ENCODE measurements around the gene TOMT. TPM values are rescaled to one million over a fixed set of nuclear protein-coding genes. Genes with fewer than 3 reads are reported as not detected.

The TOMT gene
- total RNA-seq, 3 donors from 2014 or later (not counting 1 experiment from before 2014, with no cell fraction given) = not detected

DNA sequence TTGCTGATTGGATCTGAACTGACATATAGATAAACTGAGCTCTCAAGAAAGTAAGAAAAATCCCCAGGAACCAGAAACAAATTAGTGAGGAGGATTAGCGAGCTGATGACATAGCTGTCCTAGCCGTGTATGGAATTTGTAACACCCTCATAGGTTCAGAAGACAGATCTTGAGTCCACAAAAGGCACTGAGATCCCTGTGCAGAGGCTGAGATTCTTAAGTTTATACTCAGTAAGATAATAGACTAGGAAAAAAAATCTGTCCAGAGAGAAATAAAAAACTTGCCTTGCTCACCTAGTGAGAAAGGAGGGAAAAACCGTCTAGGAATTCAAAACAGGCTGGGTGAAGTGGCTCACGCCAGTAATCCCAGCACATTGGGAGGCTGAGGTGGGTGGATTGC lies 30.0 kb upstream of the TOMT start:
- Histone ChIP-seq H3K27me3 (ENCODE audit: control insufficient read depth, insufficient read depth, low read length) (no peaks in the 10 kb centered on the region), H3K36me3 (ENCODE audit: control insufficient read depth, insufficient read depth, low read length) (no peaks in the 10 kb centered on the region), H3K4me1 (ENCODE audit: control insufficient read depth, insufficient read depth, low read length) (peaks cover 24% of the 10 kb centered on the region), H3K4me3 (ENCODE audit: low read length) (no peak overlapping the region), H3K9me3 (ENCODE audit: control insufficient read depth, insufficient read depth, low read length) (no peaks in the 10 kb centered on the region), H3K27ac (ENCODE audit: low read length) (no peak overlapping the region)
- H3K4me1 Mint-ChIP-seq = peaks cover 45 to 48% of the 10 kb centered on the region in 2 donors
- no peaks in the 10 kb centered on the region for H3K9me3 Mint-ChIP-seq
- TF ChIP-seq, protein P1, sequence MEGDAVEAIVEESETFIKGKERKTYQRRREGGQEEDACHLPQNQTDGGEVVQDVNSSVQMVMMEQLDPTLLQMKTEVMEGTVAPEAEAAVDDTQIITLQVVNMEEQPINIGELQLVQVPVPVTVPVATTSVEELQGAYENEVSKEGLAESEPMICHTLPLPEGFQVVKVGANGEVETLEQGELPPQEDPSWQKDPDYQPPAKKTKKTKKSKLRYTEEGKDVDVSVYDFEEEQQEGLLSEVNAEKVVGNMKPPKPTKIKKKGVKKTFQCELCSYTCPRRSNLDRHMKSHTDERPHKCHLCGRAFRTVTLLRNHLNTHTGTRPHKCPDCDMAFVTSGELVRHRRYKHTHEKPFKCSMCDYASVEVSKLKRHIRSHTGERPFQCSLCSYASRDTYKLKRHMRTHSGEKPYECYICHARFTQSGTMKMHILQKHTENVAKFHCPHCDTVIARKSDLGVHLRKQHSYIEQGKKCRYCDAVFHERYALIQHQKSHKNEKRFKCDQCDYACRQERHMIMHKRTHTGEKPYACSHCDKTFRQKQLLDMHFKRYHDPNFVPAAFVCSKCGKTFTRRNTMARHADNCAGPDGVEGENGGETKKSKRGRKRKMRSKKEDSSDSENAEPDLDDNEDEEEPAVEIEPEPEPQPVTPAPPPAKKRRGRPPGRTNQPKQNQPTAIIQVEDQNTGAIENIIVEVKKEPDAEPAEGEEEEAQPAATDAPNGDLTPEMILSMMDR (IDR thresholded peaks at IDR 0.05) = no peak
- intact Hi-C loops (cut with micrococcal nuclease) = no loop called here
- no peak for DNase-seq
- peak overlapping the region in 1 of 2 donors; percentile 31 for H3K27ac Mint-ChIP-seq
- no peaks in the 10 kb centered on the region for H3K36me3 Mint-ChIP-seq
- WGBS (ENCODE audit: insufficient coverage) = 97% methylated on average over 4 of the region's 4 CpGs
- ATAC-seq = no peak
- no peaks in the 10 kb centered on the region for H3K27me3 Mint-ChIP-seq (ENCODE audit: low read depth in 2 of 2)
- no peak overlapping the region for H3K4me3 Mint-ChIP-seq

GRCh38 chr11:72078477-72078876 lies 27.2 kb upstream of the TOMT start:
- no peaks in the 10 kb centered on the region for H3K9me3 Mint-ChIP-seq
- Histone ChIP-seq H3K27ac (ENCODE audit: low read length) (no peak overlapping the region), H3K27me3 (ENCODE audit: control insufficient read depth, insufficient read depth, low read length) (no peaks in the 10 kb centered on the region), H3K36me3 (ENCODE audit: control insufficient read depth, insufficient read depth, low read length) (no peaks in the 10 kb centered on the region), H3K4me3 (ENCODE audit: low read length) (no peak overlapping the region), H3K4me1 (ENCODE audit: control insufficient read depth, insufficient read depth, low read length) (peaks cover 21% of the 10 kb centered on the region), H3K9me3 (ENCODE audit: control insufficient read depth, insufficient read depth, low read length) (no peaks in the 10 kb centered on the region)
- intact Hi-C loops (cut with micrococcal nuclease) = no loop called here
- H3K4me1 Mint-ChIP-seq = peaks cover 37 to 38% of the 10 kb centered on the region in 2 donors
- DNase-seq (no peak), ATAC-seq (no peak)
- 94% methylated on average over 5 of the region's 6 CpGs for WGBS (ENCODE audit: insufficient coverage)
- H3K36me3 Mint-ChIP-seq = no peaks in the 10 kb centered on the region
- H3K4me3 Mint-ChIP-seq = peak overlapping the region; percentile 54
- H3K27me3 Mint-ChIP-seq (ENCODE audit: low read depth in 2 of 2) = no peaks in the 10 kb centered on the region
- peak overlapping the region; percentile 99 to 100 for H3K27ac Mint-ChIP-seq
- TF ChIP-seq, protein P1 (IDR thresholded peaks at IDR 0.05) = no peak

GRCh38 chr11:72079819-72080325 lies 25.9 kb upstream of the TOMT start:
- TF ChIP-seq, protein P1 (IDR thresholded peaks at IDR 0.05) = no peak
- no peaks in the 10 kb centered on the region for H3K9me3 Mint-ChIP-seq
- peak overlapping the region; percentile 98 for H3K4me3 Mint-ChIP-seq

More at GRCh38 chr11:72079819-72080325, 25.9 kb upstream of the TOMT start:
- Histone ChIP-seq H3K9me3 (ENCODE audit: control insufficient read depth, insufficient read depth, low read length) (no peaks in the 10 kb centered on the region), H3K27me3 (ENCODE audit: control insufficient read depth, insufficient read depth, low read length) (no peaks in the 10 kb centered on the region), H3K4me1 (ENCODE audit: control insufficient read depth, insufficient read depth, low read length) (peaks cover 21% of the 10 kb centered on the region), H3K36me3 (ENCODE audit: control insufficient read depth, insufficient read depth, low read length) (no peaks in the 10 kb centered on the region), H3K27ac (ENCODE audit: low read length) (peak overlapping the region; percentile 92), H3K4me3 (ENCODE audit: low read length) (peak overlapping the region; percentile 84)
- H3K27ac Mint-ChIP-seq = peak overlapping the region; percentile 99 to 100
- no peaks in the 10 kb centered on the region for H3K27me3 Mint-ChIP-seq (ENCODE audit: low read depth in 2 of 2)
- peak; percentile 38 to 64 for DNase-seq
- WGBS (ENCODE audit: insufficient coverage) = 0% methylated on average over 7 of the region's 16 CpGs
- intact Hi-C loops (cut with micrococcal nuclease) = loop anchor here (1.0 kb wide), 5 partner anchors 11 to 152 kb away; partner anchors contain the start of genes ANAPC15, LAMTOR1 and XNDC1N
- H3K36me3 Mint-ChIP-seq = no peaks in the 10 kb centered on the region
- ATAC-seq = peak; percentile 41 to 52 (median 41)
- peaks cover 36 to 38% of the 10 kb centered on the region in 2 donors for H3K4me1 Mint-ChIP-seq

Data from natural killer cell (primary cell).